ENCODE results near the gene FOXN3. TPM values are rescaled to one million over a fixed set of nuclear protein-coding genes. Genes with fewer than 3 reads are reported as not detected.
A peak's percentile ranks its signal among the peaks of the same experiment; 100 is the strongest.

The FOXN3 gene
- total and polyA plus RNA-seq, 2 experiments from 2014 or later: 98.9 to 167 TPM

DNA sequence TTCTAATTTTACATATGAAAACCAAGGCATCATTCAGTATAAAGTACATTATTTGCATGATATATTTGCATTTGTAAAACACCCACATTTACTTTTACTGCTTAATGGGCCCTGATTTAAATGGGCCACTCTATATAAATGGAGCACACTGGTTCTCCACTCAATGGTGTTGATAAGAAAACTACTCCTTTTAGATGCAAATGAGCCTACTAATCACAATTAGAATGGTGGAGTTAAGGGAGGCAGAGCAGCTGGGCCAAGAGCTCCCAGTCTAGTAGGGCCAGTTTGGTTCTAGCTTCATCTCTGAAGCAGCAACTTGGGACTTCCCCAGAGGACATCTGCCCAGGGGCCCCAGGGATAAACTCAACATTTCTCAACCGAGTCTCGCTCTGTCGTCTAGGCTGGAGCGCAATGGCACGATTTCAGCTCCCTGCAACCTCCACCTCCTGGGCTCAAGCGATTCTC, 120.7 kb downstream of the FOXN3 start (continued):
- TF ChIP-seq, protein P1, sequence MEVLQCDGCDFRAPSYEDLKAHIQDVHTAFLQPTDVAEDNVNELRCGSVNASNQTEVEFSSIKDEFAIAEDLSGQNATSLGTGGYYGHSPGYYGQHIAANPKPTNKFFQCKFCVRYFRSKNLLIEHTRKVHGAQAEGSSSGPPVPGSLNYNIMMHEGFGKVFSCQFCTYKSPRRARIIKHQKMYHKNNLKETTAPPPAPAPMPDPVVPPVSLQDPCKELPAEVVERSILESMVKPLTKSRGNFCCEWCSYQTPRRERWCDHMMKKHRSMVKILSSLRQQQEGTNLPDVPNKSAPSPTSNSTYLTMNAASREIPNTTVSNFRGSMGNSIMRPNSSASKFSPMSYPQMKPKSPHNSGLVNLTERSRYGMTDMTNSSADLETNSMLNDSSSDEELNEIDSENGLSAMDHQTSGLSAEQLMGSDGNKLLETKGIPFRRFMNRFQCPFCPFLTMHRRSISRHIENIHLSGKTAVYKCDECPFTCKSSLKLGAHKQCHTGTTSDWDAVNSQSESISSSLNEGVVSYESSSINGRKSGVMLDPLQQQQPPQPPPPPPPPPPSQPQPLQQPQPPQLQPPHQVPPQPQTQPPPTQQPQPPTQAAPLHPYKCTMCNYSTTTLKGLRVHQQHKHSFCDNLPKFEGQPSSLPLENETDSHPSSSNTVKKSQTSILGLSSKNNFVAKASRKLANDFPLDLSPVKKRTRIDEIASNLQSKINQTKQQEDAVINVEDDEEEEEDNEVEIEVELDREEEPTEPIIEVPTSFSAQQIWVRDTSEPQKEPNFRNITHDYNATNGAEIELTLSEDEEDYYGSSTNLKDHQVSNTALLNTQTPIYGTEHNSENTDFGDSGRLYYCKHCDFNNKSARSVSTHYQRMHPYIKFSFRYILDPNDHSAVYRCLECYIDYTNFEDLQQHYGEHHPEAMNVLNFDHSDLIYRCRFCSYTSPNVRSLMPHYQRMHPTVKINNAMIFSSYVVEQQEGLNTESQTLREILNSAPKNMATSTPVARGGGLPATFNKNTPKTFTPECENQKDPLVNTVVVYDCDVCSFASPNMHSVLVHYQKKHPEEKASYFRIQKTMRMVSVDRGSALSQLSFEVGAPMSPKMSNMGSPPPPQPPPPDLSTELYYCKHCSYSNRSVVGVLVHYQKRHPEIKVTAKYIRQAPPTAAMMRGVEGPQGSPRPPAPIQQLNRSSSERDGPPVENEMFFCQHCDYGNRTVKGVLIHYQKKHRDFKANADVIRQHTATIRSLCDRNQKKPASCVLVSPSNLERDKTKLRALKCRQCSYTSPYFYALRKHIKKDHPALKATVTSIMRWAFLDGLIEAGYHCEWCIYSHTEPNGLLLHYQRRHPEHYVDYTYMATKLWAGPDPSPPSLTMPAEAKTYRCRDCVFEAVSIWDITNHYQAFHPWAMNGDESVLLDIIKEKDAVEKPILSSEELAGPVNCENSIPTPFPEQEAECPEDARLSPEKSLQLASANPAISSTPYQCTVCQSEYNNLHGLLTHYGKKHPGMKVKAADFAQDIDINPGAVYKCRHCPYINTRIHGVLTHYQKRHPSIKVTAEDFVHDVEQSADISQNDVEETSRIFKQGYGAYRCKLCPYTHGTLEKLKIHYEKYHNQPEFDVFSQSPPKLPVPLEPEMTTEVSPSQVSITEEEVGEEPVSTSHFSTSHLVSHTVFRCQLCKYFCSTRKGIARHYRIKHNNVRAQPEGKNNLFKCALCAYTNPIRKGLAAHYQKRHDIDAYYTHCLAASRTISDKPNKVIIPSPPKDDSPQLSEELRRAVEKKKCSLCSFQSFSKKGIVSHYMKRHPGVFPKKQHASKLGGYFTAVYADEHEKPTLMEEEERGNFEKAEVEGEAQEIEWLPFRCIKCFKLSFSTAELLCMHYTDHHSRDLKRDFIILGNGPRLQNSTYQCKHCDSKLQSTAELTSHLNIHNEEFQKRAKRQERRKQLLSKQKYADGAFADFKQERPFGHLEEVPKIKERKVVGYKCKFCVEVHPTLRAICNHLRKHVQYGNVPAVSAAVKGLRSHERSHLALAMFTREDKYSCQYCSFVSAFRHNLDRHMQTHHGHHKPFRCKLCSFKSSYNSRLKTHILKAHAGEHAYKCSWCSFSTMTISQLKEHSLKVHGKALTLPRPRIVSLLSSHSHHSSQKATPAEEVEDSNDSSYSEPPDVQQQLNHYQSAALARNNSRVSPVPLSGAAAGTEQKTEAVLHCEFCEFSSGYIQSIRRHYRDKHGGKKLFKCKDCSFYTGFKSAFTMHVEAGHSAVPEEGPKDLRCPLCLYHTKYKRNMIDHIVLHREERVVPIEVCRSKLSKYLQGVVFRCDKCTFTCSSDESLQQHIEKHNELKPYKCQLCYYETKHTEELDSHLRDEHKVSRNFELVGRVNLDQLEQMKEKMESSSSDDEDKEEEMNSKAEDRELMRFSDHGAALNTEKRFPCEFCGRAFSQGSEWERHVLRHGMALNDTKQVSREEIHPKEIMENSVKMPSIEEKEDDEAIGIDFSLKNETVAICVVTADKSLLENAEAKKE (CRISPR knock-in tag; IDR thresholded peaks at IDR 0.05): peak; percentile 100

DNA sequence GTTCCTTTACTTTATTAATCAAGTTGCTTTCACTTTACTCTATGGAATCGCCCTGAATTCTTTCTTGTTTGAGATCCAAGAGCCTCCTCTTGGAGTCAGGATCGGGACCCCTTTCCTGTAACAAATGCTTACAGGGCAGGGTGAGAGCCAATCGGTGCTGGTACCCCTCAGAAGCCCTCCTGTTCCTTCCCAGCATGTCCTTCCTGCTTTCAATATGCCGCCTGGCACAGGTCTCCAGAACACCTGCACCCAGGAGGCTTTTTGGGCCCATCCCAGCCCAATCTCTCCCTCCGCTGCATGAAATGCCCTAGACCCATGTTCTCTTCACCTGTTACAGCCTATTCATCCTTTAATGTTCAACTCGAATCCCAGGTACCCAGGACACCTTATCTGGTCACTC, 122.2 kb downstream of the FOXN3 start:
- H3F3A ChIP-seq (replicated peaks; ENCODE audit: low read depth): peaks cover 13% of the 10 kb centered on the region
- no peaks in the 10 kb centered on the region for H4K20me1 ChIP-seq (replicated peaks; ENCODE audit: insufficient read depth)
- peaks cover 69% of the 10 kb centered on the region for H3K36me3 Mint-ChIP-seq (ENCODE audit: low read depth)
- H3K27me3 Mint-ChIP-seq (ENCODE audit: insufficient read depth, low read depth, poor library complexity): peaks cover 35% of the 10 kb centered on the region
- no peak overlapping the region for H2AFZ ChIP-seq
- peak overlapping the region; percentile 94 for H3K27ac Mint-ChIP-seq
- H3K4me3 Mint-ChIP-seq: peak overlapping the region; percentile 1; the same call in 1 of the 3 replicates
- peaks cover 86% of the 10 kb centered on the region for H3K4me1 Mint-ChIP-seq
- H3K9me2 ChIP-seq (ENCODE audit: insufficient read depth): no peaks in the 10 kb centered on the region
- H3K4me3 ChIP-seq: no peak overlapping the region
- no peak for TF ChIP-seq JUNB (IDR thresholded peaks at IDR 0.05; ENCODE audit: unreplicated experiment)
- no peak for TF ChIP-seq ZNF114 (CRISPR knock-in tag; IDR thresholded peaks at IDR 0.05)
- TF ChIP-seq, protein P2, sequence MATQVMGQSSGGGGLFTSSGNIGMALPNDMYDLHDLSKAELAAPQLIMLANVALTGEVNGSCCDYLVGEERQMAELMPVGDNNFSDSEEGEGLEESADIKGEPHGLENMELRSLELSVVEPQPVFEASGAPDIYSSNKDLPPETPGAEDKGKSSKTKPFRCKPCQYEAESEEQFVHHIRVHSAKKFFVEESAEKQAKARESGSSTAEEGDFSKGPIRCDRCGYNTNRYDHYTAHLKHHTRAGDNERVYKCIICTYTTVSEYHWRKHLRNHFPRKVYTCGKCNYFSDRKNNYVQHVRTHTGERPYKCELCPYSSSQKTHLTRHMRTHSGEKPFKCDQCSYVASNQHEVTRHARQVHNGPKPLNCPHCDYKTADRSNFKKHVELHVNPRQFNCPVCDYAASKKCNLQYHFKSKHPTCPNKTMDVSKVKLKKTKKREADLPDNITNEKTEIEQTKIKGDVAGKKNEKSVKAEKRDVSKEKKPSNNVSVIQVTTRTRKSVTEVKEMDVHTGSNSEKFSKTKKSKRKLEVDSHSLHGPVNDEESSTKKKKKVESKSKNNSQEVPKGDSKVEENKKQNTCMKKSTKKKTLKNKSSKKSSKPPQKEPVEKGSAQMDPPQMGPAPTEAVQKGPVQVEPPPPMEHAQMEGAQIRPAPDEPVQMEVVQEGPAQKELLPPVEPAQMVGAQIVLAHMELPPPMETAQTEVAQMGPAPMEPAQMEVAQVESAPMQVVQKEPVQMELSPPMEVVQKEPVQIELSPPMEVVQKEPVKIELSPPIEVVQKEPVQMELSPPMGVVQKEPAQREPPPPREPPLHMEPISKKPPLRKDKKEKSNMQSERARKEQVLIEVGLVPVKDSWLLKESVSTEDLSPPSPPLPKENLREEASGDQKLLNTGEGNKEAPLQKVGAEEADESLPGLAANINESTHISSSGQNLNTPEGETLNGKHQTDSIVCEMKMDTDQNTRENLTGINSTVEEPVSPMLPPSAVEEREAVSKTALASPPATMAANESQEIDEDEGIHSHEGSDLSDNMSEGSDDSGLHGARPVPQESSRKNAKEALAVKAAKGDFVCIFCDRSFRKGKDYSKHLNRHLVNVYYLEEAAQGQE (IDR thresholded peaks at IDR 0.05; ENCODE audit: unreplicated experiment): no peak
- no peaks in the 10 kb centered on the region for H3K27me3 ChIP-seq (ENCODE audit: insufficient read depth)
- DNase-seq (ENCODE audit: low spot score) (no peak), ATAC-seq (no peak)
- H3K4me1 ChIP-seq (ENCODE audit: insufficient read depth): peaks cover 59% of the 10 kb centered on the region
- H3K79me2 ChIP-seq (replicated peaks; ENCODE audit: insufficient read depth): peaks cover 65% of the 10 kb centered on the region
- H3K27ac ChIP-seq (ENCODE audit: low read depth): peak overlapping the region; percentile 99
- no peaks in the 10 kb centered on the region; the same call in 2 of the 3 replicates for H3K9me3 Mint-ChIP-seq
- H3K4me2 ChIP-seq: peak overlapping the region; percentile 61
- H3K36me3 ChIP-seq (ENCODE audit: insufficient read depth): no peaks in the 10 kb centered on the region

All from GM23338 (cell line).